ENCODE data around the gene SRRD.

GRCh38 chr22:26445577-26446275, 38.0 kb upstream of the SRRD start:
- TF ChIP-seq CTCF (IDR thresholded peaks at IDR 0.05), result no peak
- no peak for TF ChIP-seq POLR2A (IDR thresholded peaks at IDR 0.05)
